ENCODE data around the gene PAM.

Gene PAM

DNA sequence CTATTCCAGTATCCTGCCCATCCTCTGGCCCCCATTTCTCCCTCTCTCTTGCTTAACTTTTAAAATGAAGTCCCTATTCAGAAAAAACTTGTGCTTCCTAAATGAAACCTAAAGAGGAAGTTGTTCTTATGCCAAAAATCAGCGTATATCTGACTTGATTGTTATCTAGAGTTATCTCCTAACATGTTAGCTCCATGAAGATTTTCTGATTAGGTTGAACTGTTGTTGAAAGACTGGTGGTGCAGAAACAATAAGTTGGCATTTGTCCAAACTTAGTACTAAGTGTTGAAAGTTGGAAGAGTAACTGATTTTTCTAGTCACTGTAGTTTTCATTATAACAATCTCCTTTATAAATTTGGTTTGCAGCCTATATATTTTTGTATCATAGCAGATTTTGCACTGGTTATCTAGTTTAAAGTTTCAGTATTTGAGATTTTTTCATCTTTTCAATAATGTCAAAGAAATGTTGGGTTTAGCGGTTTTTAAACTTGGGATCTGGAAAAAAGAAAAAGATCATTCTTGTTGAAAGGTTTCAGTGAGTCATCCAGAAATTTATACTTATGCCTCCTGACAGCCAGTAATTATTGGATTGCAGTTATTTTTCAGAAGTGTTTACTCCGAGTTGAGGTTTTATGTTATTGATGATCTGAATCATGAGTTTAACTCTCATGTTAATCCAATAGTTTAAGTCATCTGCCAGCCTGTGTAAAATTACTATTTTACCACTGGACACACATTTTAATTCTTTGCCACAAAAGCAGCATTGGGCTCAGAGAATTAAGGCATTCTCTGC lies 60.6 kb downstream of the PAM start:
- no peak for DNase-seq

DNA sequence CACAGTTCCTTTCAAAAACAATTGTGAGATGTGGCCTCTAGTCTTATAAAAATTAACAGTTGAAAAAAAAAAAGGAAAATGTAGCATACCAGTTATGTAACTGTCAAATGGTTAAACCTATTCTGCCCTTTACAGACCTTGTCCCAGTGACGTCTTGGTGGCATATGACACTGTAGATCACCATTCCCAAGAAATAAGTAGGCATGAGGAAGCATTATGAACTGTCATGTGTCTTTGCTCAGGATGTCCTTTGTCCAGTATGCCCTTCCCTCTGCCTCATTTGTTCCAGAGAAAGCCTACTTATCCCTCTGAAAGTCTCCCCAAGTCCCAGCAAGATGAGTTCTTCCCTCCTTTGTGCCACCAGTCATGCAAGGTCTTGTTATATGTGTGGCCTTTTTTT lies 63.2 kb downstream of the PAM start:
- no peak for DNase-seq

DNA sequence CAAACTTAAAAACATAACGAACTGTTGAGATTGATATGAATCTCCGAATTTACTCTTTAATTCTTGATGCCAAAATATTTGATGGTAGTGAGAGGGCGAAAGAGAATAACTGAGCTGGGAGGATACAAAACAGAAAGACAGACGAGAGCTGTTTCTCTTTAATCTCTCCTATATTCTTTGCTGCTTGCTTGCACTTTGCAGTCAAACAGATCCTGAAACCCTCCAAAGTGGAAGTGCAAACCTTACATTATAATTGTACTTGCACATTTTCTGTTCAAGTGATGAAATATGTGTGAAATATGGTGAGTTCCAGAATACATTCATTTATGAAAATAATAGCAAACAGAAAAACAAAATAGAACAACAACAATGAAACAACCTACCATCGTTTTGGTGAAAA lies 63.8 kb downstream of the PAM start:
- DNase-seq = no peak

DNA sequence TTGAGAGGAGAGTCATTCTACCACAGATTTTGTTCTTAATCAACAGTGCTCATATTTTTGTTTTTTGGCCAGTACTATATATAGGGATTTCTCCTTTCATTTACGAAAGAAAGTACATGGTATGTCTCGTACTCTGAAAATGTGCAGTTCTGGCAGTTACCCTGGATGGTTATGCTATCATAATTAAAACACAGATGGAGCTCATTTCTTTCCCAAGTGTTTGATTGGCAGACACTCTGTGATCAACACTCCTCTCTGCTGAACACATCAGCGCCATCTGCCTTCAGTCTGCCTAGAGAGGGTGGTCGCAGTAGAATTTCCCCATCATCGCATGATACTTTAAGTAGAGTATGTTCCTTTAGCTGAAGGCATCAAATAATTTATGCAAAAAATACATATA lies 64.5 kb downstream of the PAM start:
- DNase-seq = no peak

DNA sequence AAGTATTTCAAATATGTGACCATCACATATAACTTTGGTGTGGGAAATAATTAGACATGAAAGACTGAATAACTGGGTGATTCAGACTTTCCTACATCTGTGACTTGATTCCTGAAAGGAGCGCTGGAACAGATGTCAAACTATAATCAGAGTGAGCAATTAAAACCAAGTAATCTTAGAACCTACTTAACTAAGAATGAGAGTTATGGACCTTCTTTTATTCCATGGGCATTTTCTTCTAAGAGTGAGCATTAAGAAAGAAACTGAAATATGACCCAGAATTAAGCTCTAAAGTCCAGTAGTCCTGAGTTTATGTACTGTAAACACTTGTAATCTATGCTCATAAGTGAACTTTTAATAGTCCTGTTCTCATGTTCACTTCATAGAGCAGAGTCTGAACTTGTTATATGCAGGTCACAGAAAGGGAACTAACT lies 68.4 kb downstream of the PAM start:
- no peak for DNase-seq

DNA sequence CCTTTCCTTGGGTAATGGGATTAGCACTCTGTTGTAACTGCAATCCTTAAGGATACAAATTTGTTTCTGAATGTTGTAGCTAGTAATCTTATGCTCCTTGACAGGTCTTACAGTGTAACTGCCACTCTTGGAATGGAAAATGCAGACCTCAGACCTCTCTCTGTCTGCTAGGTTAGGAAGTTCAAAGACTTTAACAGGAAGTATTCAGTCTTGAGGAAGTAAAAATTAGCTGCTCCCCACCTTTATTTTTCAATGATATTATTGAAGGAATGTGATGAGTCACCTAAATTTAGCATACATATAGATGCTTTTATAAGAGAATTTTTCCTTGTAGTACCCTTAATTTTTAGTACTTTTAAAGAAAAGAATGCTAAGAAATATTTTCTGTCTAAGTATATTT lies 71.5 kb downstream of the PAM start:
- DNase-seq = no peak

DNA sequence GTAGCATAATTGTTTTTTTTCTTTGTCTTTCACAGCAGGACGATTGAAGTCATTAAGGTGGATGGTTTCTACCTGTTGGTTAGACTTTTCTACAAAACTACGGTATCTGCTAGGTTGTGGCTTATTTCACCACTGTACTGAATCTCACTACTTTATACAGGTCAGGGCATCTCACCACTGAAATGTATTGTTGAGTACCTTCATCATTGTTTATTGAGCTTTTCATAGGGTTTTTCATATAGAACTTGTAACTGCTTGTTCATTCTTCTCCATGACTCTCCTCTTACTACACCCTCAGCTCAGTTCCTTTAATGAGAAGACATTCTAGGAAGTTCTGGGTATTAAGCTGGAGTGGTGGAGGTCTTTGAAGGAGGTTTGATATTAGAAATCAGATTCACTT lies 75.1 kb downstream of the PAM start:
- no peak for DNase-seq

DNA sequence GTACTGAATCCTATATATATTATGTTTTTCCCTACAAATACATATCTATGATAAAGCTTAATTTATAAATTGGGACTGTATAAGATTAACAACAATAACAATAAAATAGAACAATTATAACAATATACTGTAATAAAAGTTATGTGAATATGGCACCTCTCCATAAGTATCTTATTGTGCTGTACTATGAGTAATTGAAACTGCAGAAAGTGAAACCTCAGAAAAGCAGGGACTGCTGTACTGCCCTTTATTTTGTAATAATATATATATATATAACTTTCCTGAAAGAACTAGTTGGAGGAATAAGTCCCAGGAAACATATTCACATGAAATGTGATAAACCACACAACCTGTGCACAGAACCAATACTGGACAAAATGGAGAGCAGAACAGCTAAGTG lies 77.3 kb downstream of the PAM start:
- DNase-seq = no peak

DNA sequence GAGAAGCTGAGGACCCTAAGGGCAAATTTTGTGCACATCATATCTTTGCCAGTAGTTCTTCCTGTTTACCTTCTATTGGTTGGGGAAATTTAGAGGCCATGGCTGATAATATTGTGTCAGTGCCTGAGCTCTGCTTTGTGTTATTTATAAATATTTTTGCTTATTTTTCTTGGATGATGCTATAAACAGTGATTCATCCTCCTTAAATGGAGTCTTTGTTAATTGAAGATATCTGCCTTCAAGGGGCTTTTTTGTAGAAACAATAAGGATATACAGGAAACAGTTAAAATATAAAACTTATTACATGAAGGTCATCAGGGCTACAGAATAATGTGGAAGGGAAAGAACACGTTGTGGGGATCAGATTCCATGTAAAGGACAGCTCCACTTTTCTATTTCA lies 78.0 kb downstream of the PAM start:
- no peak for DNase-seq

DNA sequence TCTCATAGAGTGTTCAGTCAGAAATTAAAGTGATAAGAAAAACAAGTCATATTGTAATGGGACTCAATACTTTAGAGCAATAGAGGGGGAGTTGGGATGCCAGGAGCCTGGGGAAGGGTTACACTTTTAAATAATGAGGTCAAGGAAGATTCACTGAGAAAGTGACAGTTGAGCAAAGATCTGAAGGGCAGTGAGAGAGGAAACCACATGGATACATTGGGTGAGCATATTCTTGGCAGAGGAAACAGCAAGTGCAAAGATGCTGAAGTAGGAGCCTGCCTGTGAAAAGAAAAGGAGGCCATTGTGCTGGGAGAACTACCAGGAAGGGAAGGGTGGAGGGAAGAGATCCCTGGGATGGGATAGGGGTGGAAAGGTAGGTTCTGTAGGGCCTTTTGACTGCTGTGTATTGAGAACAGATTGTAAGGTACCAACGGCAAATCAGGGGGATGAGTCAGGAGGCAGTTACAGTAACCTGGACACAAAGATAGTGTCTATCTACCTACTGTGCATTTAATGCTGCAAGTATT lies 79.4 kb downstream of the PAM start:
- no peak for DNase-seq

DNA sequence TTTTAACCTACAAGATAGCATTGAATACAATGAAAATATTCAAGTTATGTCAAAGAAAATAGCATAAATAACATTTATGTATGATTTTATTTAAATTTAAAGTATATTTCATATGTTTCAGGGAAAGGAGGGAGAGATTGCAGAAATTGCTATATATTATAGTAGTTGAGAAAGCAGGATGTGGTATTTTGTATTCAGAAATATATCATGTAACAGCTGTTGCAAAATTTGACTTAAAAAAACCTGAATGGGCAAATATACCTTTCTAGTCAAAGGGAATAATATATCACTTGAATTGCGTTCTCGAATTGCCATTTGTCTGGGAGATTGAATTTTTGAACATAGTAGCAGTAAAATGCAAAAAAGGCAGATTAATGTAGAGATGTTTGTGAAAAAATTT lies 80.6 kb downstream of the PAM start:
- DNase-seq = no peak

DNA sequence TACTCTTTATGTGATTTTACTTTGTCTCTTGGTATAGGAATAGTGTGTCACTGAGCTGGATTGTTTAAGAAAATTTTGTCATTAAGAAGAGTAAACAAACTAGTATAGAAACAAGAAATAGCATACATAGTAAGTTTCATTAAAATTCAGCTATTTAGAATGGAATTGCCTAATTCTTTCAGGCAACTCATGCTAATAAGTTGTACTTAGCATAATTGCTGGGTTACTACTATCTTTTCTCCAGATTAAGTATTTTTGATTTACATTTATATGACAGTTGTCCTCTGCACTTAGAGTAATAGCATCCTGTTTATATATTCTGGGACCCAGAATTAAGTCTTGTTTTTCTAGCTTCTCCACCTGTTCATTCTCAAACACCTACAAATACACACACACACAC lies 85.9 kb downstream of the PAM start:
- no peak for DNase-seq

DNA sequence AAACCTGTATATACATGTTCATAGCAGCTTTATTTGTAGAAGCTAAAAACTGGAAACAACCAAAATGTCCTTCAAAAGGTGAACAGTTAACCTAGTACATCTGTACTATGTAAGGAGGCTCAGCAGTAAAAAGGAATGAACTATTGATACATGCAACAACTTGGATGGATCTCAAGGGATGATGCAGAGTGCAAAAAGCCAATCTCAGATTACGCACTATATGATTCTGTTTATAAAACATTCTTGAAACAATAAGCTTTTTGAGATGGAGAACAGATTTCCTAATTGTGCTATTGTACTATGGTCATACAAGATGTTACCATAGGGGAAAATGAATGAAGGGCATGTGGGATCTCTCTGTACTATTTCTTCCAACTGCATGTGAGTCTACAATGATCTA lies 88.9 kb downstream of the PAM start:
- DNase-seq = no peak

DNA sequence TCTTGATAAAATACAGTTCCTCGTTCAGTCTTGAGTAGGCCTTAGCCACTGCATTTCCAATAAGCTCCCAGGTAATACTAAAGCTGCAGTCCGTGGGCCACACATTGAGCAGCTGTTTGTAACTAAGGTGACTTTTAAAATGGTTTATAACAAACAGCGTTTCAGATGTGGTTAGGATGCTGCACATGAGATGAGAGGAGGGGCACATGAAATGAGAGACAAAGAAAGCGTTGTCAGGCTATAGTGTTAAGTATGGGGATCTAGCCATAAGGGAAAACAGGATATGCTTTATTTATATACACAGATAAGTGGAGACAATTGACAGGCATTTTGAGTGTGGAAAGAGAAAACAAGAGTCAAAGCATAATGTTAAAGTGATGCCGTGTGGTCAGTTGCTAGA lies 89.9 kb downstream of the PAM start:
- no peak for DNase-seq

DNA sequence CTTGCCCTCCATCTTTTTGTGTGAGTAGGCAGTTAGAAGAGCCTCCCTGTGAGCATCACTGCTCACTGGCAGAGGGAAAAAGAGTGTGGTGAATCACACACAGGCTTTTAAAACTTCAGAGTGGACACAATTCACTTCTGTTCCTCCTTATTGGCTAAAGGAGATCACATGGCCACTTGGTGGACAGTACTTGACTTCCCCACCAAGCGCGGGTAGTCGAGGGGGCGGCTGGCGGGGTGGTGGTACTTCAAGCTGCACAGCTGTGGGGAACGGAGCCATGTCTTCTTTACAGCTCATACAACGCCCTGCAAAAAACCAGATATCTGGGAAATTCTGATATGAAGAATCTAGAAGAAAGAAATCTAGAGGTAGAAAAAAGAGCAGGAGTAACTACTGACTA lies 95.4 kb downstream of the PAM start:
- no peak for DNase-seq

DNA sequence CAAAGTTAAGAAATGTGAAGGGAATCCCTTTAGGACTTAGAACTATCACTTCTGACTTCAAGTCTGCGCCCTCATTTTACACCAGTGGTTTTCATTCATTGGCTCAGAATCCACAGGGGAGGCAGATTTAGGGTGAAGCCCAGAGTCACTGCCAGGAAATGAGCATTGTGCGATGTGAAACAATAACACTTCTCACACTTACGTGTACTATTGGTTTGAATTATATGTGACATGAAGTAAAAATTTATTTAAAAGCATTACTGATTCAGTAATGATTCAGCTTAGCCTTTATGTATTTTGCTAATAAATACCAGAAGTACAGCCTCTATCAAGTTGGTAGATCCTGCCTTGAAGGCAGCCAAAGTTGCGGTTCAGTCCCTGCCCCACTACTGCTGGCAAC lies 98.6 kb downstream of the PAM start:
- no peak for DNase-seq

DNA sequence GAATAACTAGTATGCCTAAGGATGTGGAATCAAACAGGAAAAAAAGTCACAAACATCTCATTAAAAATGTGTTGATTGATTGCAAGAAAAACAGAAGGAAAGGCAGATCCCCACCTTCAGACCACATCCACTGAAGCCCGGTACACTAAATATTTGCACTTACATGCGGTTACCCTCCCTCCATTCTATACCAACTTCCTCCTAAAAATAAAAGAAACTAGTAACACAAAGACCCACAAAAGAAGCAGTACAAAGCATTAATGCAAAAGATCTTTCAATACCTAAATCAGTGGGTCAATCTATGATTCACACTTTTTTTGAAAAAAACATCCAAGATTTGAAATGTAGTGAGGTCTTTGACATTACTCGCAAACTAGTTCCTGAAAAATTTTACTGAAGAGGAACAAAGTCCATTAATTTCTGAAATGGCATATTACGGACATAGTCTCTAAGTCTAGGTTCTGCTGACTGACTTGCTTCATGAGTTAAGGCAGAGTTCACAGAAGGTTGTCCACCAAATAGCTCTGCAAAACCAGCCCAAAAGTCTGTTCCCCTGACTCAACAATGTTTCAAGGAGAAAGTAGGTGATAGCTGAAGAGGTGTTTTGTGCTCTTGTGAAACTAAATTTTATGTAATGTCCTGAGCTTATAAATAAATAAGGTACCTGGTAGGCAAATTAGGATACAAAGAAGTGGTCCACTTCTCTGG lies 100.7 kb downstream of the PAM start:
- no peak for DNase-seq

DNA sequence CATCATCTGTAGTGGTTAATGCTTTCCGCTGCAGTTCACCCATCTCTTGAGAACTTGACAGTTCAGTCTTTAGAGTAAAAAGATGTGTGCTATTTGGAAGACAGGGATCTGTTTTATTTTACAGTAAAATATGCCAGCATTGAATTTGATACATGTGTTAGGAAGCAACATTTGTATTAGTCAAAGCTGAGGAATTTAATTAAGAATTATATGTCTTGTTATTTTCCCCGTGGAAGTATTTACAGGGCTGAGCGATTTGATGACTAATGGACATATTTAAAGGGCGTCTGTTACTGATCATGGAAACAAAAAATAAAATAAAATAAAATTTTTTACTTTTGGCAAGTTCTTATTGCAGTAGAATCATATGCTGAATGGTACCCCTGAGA lies 101.3 kb downstream of the PAM start:
- no peak for DNase-seq

DNA sequence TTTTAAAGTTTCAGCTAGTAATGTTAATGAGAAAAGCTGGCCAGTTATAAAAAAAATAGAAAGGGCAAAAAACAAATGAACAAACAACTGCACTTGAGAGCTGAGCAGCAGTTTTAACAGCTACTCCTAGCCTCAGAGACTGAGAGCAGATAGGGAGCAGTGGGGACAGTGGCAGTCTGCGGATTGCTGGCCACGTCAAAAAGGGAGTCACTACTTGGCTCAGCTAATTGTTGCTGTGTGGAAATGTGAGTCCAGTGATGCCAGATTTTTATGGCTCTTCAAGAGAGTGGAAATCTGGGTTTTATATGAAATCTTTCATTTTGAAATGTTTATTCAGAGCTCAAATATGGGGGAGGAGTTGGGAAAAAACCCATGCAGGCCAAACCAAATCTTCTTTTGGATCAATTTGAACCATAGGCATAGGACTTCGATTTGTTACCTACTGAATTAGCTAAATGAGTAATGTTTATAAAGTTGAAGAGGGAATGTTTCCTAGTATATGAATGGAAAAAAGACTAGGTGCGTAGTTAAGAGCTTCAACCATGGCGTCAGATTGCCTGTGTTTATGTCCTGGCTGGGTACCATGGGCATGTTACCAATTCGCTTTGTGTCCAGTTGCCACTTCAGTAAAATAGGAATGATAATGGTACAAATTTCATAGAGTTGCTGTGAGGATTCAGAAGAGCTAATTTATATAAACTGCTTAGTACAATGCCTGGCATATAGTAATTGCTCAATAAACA lies 102.1 kb downstream of the PAM start:
- no peak for DNase-seq

DNA sequence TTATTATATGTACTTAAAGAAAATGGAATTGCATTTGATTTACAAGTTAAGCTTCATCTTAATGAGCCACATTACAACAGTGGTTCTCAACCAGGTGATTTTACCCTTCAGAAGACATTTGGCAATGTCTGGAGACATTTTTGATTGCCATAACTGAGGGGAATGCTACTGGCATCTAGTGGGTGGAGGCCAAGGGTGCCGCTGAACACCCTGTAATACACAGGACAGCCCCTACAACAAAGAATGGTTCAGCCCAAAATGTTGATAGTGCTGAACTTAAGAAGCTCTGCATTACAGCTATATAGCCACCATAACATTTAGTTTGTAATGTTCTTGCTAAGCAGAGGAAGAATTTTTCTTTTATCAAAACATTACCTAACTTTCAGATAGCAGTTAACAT lies 103.1 kb downstream of the PAM start:
- DNase-seq = no peak

DNA sequence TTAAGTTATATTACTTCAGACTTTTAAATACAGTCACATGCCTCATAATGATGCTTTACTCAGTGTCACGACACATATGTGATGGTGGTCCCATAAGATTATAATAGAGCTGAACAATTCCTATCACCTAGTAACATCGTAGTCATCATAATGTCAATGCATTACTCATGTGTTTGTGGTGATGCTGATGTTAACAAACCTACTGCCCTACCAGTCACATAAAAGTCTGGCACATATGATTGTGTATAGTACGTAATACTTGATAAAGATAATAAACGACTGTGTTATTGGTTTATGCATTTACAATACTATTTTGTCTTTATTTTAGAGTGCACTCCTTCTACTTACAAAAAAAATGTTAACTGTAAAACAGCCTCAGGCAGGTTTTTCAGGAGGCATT lies 103.7 kb downstream of the PAM start:
- no peak for DNase-seq

DNA sequence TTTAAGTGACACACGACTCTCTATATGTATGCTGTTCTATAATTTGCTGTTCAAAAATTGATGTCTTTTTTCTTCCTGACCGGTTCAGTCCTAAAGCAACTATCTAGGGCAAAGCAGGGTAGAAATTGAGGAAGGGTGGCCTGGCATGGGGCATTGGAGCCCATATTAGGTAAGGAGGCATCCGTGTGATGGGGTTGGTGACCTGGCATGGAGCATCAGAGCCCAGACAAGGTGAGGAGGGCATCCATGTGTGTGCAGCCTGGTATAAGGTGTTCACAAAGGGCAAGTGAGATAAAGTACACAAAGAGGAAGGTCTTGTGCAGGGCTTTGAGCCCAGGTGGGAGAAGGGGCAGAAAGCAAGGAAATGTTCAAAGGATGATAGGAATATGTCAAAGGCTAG lies 104.9 kb downstream of the PAM start:
- no peak for DNase-seq

DNA sequence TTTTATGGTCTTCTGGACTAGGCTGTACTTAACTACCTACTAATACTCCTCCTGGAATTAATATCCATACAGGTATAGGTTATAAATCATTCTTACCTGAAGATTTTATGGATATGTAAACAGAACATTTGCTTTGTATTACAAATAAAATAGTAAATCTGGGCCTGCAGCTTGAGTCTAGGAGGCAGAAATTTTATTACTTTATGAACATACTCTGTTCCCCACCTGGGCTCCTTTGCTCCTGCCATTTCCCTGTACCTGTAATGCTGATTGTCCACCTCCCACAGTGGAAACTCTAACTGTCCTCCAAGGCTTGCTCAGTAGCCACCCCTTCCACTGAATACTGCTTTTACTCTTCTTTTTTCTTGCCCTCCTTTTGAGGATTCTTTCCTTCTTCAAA lies 108.0 kb downstream of the PAM start:
- no peak for DNase-seq

Data from activated T-cell treated with anti-CD3 and anti-CD28 coated beads, Interleukin-2, amount 50 U/mL, for 1 hour (primary cell).